Vagina (tissue), 2 donors: ENCODE measurements around the gene ASCL2.

ENCODE experiments used
- POLR2A ChIP-seq, 2 donors: fragments of 450-650 bp; IDR thresholded peaks; one replicate each; pipeline ENCODE4 v1.6.1; 2017; ENCODE audit warnings: antibody characterized with exemption in 2 of 2, mild to moderate bottlenecking in 2 of 2, moderate library complexity in 2 of 2
- POLR2AphosphoS5 ChIP-seq, 2 donors: sonication (generic); formaldehyde crosslinking; IDR thresholded peaks; one replicate each; pipeline ENCODE4 v1.9.0; 2017; ENCODE audit warnings: antibody characterized with exemption in 2 of 2, mild to moderate bottlenecking in 2 of 2, low read depth in 1 of 2; ENCODE audit not compliant: insufficient read depth in 1 of 2

GRCh38 chr11:2256293-2256913, 14.0 kb downstream of the ASCL2 start:
- TF ChIP-seq POLR2A (IDR thresholded peaks at IDR 0.05) (no peak), POLR2AphosphoS5 (IDR thresholded peaks at IDR 0.05; ENCODE audit: insufficient read depth in 1 of 2, low read depth in 1 of 2) (no peak)
